ENCODE measurements around the gene MYO3B. TPM values are rescaled to one million over a fixed set of nuclear protein-coding genes. Genes with fewer than 3 reads are reported as not detected.

The MYO3B gene
- polyA plus RNA-seq, 1 experiment, result 0.10 TPM

DNA sequence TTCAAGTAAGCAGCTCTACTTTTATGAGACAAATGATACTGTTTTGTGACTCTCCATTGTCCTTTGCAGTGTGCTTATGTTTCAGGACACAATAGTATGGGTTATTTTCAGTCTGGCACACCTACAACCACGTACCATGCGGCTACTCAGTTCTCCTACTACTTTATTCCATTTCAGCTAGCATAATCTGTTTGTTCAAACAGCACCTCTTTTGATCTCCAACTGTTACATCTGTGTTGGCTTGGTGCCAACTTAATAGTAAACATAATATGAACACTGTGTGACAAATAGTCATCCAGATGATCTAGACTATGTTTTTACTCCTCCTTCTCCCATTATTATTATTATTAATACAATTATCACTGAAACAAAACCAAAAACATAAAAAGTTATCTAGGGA, 40.5 kb downstream of the MYO3B start:
- no peak for DNase-seq (ENCODE audit: low read depth, low spot score)
- Histone ChIP-seq H3K4me3 (ENCODE audit: low read depth, low read length) (no peak overlapping the region), H3K27me3 (ENCODE audit: control insufficient read depth, insufficient read depth, low read length) (no peaks in the 10 kb centered on the region), H3K9me3 (ENCODE audit: control insufficient read depth, insufficient read depth, low read length) (no peaks in the 10 kb centered on the region), H3K27ac (ENCODE audit: low read depth, low read length) (no peak overlapping the region)
- ChIA-PET POLR2A (no interaction called here), CTCF (interaction anchor here (1.0 to 1.1 kb wide), 2 partner anchors 11 to 63 kb away, joined by 3 to 4 read pairs; no protein-coding TSS in a partner anchor)
- TF ChIP-seq, protein P1, sequence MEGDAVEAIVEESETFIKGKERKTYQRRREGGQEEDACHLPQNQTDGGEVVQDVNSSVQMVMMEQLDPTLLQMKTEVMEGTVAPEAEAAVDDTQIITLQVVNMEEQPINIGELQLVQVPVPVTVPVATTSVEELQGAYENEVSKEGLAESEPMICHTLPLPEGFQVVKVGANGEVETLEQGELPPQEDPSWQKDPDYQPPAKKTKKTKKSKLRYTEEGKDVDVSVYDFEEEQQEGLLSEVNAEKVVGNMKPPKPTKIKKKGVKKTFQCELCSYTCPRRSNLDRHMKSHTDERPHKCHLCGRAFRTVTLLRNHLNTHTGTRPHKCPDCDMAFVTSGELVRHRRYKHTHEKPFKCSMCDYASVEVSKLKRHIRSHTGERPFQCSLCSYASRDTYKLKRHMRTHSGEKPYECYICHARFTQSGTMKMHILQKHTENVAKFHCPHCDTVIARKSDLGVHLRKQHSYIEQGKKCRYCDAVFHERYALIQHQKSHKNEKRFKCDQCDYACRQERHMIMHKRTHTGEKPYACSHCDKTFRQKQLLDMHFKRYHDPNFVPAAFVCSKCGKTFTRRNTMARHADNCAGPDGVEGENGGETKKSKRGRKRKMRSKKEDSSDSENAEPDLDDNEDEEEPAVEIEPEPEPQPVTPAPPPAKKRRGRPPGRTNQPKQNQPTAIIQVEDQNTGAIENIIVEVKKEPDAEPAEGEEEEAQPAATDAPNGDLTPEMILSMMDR (IDR thresholded peaks at IDR 0.05; ENCODE audit: low read depth, low read length), result no peak

GRCh38 chr2:170218931-170219330, 41.0 kb downstream of the MYO3B start:
- no peak for DNase-seq (ENCODE audit: low read depth, low spot score)
- H3K27me3 ChIP-seq (ENCODE audit: control insufficient read depth, insufficient read depth, low read length), result no peaks in the 10 kb centered on the region
- TF ChIP-seq, protein P1 (IDR thresholded peaks at IDR 0.05; ENCODE audit: low read depth, low read length), result no peak
- ChIA-PET POLR2A (no interaction called here), CTCF (interaction anchor here (1.1 kb wide), 1 partner anchor 64 kb away, joined by 4 read pairs; no protein-coding TSS in a partner anchor)
- H3K27ac ChIP-seq (ENCODE audit: low read depth, low read length), result no peak overlapping the region
- no peak overlapping the region for H3K4me3 ChIP-seq (ENCODE audit: low read depth, low read length)
- no peaks in the 10 kb centered on the region for H3K9me3 ChIP-seq (ENCODE audit: control insufficient read depth, insufficient read depth, low read length)

DNA sequence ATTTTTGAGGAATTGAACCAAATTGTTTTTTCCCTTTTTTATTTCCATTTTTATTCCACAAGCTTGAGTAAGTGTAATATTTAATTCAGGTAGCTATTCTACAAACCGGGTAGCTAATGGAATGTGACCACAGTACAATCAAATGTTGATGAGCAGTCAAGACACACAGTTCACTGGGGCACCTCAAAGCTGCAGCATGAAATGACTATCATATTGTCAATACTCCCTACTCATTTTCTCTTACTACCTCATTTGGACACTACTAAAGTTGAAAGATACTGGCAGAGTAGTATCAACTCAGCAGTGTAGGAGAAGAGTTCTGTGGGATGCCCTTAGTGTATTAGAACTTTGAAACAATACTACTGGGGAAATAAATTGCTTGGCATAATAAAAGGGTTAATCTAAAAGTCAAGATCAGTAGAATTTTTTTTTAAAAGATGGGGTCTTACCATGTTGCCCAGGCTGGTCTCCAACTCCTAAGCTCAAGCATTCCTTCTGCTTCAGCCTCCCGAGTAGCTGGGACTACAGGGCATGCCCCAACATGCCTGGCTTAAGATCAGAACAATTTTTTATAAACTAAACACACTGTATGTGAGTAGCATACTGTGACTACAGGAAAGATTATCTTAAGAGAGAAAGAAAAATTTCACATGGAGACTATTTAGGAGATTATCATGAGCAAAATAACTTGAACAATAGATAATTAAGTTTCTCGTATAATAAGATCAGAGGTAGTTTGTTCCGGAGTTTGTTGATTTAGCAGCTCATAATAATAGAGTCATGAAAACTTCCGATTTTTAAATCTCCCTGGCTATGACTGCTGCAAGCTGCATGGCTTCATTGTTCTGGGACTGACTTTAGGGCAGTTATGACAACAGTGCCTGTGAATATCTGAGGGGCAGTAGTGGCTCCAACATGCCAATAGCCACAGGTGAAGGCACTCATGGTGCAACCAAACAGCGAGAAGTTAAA, 43.7 kb downstream of the MYO3B start:
- TF ChIP-seq, protein P1 (IDR thresholded peaks at IDR 0.05; ENCODE audit: low read depth, low read length), result no peak
- Histone ChIP-seq H3K9me3 (ENCODE audit: control insufficient read depth, insufficient read depth, low read length) (no peaks in the 10 kb centered on the region), H3K27ac (ENCODE audit: low read depth, low read length) (peak overlapping the region; percentile 34), H3K4me3 (ENCODE audit: low read depth, low read length) (peak overlapping the region; percentile 1; the same call in 1 of the 2 replicates), H3K27me3 (ENCODE audit: control insufficient read depth, insufficient read depth, low read length) (no peaks in the 10 kb centered on the region)
- ChIA-PET POLR2A (interaction anchor here (1.2 kb wide), 1 partner anchor 605 kb away, joined by 3 read pairs; no protein-coding TSS in a partner anchor), CTCF (interaction anchor here (0.5 to 1.2 kb wide), 4 partner anchors 11 to 351 kb away, joined by 3 to 4 read pairs (median 3); no protein-coding TSS in a partner anchor)
- DNase-seq (ENCODE audit: low read depth, low spot score), result peak; percentile 36

- H3K4me3 ChIP-seq (ENCODE audit: low read depth, low read length), result no peak overlapping the region
- POLR2A ChIA-PET, result interaction anchor here (1.2 kb wide), 1 partner anchor 604 kb away, joined by 3 read pairs; no protein-coding TSS in a partner anchor
- H3K27ac ChIP-seq (ENCODE audit: low read depth, low read length), result peak overlapping the region; percentile 34
- DNase-seq (ENCODE audit: low read depth, low spot score), result peak; percentile 10
- CTCF ChIA-PET, result interaction anchor here (0.6 to 1.2 kb wide), 3 partner anchors 10 to 351 kb away, joined by 3 read pairs; no protein-coding TSS in a partner anchor
- no peaks in the 10 kb centered on the region for H3K9me3 ChIP-seq (ENCODE audit: control insufficient read depth, insufficient read depth, low read length)
- H3K27me3 ChIP-seq (ENCODE audit: control insufficient read depth, insufficient read depth, low read length), result no peaks in the 10 kb centered on the region
- TF ChIP-seq, protein P1 (IDR thresholded peaks at IDR 0.05; ENCODE audit: low read depth, low read length), result no peak
Observed at GRCh38 chr2:170222298-170222697, 44.4 kb downstream of the MYO3B start.

GRCh38 chr2:170222842-170223241, 44.9 kb downstream of the MYO3B start:
- CTCF ChIA-PET, result interaction anchor here (1.2 kb wide), 1 partner anchor 10 kb away, joined by 3 read pairs; no protein-coding TSS in a partner anchor

More at GRCh38 chr2:170222842-170223241, 44.9 kb downstream of the MYO3B start:
- no peak overlapping the region for H3K27ac ChIP-seq (ENCODE audit: low read depth, low read length)
- DNase-seq (ENCODE audit: low read depth, low spot score), result no peak
- TF ChIP-seq, protein P1 (IDR thresholded peaks at IDR 0.05; ENCODE audit: low read depth, low read length), result no peak
- H3K4me3 ChIP-seq (ENCODE audit: low read depth, low read length), result no peak overlapping the region
- H3K9me3 ChIP-seq (ENCODE audit: control insufficient read depth, insufficient read depth, low read length), result no peaks in the 10 kb centered on the region
- no peaks in the 10 kb centered on the region for H3K27me3 ChIP-seq (ENCODE audit: control insufficient read depth, insufficient read depth, low read length)
- POLR2A ChIA-PET, result no interaction called here
